ENCODE data around the gene AIP.
"Not testable (repeated sequence)": the region's sequence is repeated elsewhere in the genome, so short reads cannot be mapped to it uniquely, and the experiment has no call there.

The AIP gene

DNA sequence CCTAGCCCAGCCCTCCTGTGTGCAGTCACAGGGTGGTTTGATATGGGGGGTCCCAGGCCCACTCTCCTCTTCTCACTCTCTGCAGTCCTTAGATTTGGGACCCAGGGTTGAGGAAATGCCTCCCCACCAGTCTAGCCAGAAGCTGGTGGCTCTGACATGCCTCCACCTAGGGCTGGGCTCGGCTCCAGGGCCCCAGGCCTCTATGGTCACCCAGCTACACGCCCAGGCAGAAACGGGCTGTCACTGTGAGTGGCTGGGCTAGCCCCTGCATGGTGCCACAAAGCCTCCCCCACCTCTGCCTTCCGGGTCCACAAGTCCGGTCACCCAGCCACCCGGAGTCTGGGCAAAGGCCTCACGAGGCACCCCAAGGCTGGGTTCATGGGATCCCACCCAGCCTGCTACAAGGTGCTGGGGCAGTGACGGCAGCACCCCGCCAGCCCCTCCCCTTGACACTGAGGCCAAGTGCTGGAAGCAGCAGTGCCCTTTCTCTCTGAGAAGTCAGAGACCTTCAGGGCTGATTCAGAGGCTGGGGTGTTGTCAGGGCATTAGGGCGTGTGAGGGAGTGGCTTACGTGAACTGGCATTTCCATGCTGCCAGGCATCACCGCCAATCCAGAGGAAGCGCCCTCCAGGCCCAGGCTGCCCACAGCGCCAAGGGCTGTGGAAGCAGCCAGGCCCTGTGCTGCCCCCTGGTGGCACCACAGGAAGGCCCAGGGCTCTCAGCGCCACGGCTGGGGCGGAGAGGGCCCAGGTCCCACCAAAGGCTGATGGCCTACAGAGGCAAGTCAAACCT, 23.0 kb downstream of the AIP start:
- peak; percentile 79 to 92 for DNase-seq (ENCODE audit: extremely low read depth in 1 of 2, low read depth in 1 of 2)

DNA sequence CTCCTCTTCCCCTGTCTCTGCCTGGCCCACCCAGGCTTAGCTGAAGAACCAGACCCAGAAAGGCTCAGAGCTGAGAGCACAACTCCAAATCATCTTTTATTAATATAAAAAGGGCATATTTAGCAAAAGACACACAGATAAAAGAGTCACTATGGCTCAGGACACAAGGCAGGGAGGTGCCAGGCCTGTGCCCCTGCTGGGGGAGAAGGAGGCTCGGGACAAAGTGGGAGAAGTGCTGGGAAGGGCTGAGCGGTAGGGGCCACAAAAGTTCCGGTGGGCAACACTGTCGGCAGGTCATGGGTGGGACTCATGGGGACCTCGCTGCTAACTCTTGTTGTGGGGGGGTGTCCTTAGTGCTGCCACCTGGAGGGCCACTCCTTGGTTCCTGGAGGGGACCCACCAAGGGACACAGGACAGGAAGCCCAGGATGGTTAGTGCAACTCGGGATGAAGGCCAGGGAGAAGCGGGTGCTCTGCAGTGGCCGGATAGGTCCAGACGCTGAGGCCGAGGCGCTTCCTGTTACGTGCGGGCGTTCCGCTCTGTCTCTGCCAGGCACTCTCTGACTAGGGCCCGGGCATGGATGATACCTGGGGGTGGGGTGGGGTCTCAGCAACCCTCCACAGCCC, 23.7 kb downstream of the AIP start:
- no peak for DNase-seq (ENCODE audit: extremely low read depth in 1 of 2, low read depth in 1 of 2)

DNA sequence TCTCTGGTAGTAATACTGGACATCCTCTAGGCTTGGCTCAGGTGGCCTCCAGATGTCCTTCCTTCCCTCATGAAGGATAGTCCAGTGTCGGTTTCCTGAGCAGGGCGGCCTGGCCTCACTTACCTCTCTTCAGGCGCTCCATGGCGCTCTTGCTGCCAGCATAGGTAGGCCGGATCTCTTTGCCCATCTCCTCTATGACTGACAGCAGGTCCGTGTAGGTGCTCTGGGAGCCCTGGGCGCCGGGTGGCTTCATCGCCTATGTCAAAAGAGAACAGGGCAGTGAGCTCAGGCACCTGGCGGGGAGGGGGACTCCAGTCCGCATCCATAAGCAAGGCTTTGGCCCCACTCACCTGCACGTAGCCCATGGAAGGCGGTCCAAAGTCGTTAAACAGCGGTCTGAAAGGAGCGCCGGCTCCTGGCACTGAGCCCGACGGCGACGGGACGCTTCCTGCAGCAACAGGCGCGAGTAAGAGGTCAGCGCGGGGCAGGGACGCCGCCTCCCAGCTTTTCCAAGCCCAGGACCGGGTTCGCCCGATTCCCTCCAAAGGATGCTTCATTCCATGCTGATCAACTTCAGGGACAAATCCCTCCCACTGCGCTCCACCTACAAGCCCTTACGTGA, 24.5 kb downstream of the AIP start:
- DNase-seq (ENCODE audit: extremely low read depth in 1 of 2, low read depth in 1 of 2), result no peak

DNA sequence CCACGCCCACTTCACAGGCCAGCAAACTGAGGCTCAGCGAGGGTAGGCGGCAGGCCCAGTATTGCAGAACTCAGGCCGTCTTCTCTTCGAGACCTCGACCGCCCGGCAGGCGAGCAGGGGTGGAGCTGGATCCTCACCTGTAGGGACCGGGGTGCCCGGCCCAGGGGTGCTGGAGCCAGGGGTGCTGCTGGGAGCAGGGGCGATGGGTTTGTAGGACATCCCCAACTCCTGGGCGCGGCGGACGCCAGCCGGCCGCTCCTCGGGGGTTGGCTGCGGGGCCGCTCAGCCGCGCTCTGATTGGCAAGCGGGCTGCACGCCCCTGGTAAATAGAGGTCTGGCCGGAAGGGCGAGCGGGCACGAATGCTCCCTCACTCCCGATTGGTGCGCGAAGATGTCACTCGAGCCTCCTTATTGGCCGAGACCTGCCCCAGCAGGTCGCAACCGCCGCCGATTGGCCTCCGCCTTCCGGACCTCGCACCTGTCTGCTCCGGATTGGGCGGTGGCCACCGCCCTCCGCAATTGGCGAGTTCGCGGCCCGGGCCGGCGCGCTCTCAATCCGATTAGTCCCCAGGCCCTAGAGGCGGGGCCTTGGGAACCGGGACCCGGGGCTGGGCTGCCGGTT, 25.1 kb downstream of the AIP start, which contains the start of gene CDK2AP2:
Gene CDK2AP2 (minus strand): TSS at position 299 of the 622 bp plus-strand sequence. CDS start 80 bp downstream, at position 219.
- peak; percentile 96 to 99 for DNase-seq (ENCODE audit: extremely low read depth in 1 of 2, low read depth in 1 of 2)

DNA sequence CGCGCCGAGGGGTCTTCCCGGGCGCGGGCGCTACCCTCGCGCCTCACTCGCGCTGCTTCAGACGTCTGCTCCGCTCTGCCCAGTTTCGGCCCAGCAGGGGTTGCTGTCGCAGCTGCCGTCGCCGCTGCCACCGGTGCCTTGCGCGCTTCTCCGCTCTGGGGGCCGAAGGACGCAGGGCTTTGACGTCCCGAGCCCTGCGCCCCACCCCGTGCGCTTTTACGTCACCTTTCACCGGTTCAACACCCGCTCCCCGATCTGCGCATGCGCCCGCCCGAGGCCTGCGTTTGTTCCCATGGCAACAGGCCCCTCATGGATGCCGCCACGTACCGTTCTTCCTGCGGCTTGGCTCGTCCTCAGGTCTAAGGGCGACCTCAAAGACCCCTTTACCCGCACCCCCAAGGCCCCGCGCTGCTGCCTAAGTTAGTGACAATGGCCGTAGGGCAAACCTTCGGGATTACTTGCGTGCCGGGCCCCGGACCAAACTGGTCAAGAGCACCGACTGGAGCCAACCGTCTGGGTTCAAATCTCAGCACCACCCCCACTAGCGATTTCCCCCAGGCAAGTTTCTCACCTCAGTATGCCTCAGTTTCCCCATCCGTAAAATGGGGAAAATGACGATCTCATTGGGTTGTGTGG, 25.8 kb downstream of the AIP start:
- DNase-seq (ENCODE audit: extremely low read depth in 1 of 2, low read depth in 1 of 2), result peak; percentile 95 to 99

DNA sequence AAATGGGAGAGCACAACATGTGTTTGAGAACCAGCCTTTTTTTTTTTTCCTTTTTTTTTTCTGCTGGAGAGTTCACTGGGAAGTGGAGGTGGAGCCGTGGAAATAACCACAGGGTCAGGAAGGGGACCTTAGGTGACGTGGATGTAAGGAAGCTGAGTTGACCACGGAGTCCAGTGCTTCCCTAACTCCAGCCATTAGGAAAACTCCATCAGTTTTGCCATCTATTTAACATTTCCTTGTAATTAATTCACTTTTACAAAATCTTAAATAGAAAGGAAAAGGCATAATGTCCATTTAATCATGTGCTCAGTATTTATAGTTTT, 27.2 kb downstream of the AIP start:
- no peak for DNase-seq (ENCODE audit: extremely low read depth in 1 of 2, low read depth in 1 of 2)

DNA sequence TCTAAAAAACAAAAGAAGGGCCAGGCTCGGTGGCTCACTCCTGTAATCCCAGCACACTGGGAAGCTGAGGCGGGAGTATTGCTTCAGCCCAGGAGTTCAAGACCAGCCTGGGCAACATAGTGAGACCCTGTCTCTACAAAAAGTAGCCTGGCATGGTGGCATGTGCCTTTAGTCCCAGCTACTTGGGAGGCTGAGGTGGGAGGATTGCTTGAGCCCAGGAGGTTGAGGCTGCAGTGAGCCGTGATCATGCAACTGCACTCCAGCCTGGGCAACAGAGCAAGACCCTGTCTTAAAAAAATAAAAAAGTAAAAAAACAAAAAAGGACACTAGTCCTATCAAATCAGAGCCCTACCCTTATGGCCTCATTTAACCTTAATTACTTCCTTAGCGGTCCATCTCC, 28.7 kb downstream of the AIP start:
- DNase-seq (ENCODE audit: extremely low read depth in 1 of 2, low read depth in 1 of 2), result not testable (repeated sequence)

DNA sequence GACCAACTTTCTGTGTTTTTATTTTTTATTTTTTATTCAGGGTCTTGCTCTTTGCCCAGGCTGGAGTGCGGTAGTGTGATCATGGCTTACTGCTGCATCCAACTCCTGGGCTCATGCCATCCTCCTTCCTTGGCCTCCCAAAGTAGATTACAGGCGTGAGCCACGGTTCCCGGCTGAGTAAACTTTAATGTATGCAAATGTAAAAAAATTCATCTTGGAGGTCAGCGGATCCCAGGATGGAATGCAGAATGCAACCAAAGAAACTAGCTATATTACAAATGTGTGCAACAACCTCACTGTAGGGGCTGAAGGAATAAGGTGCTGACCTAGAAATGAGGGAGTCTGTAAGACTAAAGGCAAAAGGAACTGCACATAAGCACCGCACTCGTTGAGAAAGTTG, 31.3 kb downstream of the AIP start:
- no peak for DNase-seq (ENCODE audit: extremely low read depth in 1 of 2, low read depth in 1 of 2)

DNA sequence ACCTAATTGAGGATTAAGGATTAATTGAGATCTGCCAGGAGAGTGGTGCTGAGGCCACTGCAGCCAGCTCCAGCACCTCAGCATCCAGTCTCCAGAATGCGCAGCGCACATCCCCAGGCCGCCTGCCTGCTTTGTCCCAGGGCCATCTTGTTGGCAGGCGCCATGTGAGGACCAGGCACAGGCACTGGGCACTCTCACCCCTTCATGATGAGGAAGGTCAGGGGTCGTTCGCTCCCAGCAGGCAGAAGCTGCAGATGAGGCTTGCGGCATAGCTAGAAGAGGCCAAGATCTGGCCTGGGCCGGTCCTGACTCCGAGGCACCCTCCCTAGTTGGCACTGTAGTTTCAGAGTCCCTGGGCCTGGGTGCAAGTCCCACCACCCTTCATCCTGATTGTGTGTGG, 34.0 kb downstream of the AIP start:
- no peak for DNase-seq (ENCODE audit: extremely low read depth in 1 of 2, low read depth in 1 of 2)

DNA sequence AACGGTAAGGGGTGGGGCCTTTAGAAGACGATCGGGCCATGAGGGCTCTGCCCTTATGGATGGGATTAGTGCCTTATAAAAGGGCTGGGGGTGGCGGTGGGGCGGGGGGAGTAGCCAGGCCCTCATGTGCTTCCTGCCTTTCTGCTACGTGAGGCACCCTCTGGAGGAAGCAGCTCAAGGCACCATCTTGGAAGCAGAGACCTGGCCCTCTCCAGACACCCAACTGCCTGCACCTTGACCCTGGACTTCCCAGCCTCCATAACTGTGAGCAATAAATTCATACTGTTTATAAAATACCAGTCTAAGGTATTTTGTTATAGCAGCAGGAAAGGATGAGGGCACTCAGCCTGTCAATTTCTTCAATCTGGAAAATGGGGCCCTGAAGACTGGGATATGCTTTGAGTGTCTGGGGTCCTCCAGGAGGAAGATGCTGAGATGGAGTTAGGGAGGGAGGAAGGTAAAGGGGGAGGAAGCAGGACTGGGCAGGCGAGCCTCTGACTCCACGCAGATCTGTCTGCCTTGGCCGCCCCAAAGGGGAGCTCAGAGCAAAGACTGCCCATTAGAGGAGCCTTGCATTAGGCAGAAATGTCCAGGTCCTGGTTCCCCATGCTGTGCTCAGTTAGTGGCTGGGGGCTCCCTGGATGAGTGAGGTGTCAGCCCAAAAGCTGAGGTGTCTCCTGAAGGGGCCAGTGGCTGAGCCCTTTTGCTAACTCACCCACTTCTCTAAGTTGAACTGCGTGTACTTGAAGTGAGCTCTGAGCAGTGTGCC, 35.1 kb downstream of the AIP start:
- no peak for DNase-seq (ENCODE audit: extremely low read depth in 1 of 2, low read depth in 1 of 2)

DNA sequence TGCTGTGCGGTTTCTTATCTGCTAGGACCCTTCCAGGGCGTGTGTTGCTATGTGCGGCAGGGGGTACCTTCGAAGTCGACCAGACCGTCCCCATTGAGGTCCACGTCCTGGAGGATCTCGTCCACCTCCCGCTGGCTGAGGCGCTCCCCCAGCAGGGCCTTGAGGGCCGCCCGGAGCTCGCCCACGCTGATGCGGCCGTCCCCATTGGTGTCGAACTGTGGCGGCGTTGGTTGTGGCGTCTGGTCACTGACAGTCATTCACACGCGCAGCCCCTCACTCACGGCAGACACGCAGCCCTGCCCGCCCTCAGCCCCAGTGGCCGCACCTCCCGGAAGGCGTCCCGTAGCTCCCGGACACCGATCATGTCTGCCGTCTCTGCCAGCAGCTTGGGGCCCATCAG, 36.9 kb downstream of the AIP start:
- no peak for DNase-seq (ENCODE audit: extremely low read depth in 1 of 2, low read depth in 1 of 2)

DNA sequence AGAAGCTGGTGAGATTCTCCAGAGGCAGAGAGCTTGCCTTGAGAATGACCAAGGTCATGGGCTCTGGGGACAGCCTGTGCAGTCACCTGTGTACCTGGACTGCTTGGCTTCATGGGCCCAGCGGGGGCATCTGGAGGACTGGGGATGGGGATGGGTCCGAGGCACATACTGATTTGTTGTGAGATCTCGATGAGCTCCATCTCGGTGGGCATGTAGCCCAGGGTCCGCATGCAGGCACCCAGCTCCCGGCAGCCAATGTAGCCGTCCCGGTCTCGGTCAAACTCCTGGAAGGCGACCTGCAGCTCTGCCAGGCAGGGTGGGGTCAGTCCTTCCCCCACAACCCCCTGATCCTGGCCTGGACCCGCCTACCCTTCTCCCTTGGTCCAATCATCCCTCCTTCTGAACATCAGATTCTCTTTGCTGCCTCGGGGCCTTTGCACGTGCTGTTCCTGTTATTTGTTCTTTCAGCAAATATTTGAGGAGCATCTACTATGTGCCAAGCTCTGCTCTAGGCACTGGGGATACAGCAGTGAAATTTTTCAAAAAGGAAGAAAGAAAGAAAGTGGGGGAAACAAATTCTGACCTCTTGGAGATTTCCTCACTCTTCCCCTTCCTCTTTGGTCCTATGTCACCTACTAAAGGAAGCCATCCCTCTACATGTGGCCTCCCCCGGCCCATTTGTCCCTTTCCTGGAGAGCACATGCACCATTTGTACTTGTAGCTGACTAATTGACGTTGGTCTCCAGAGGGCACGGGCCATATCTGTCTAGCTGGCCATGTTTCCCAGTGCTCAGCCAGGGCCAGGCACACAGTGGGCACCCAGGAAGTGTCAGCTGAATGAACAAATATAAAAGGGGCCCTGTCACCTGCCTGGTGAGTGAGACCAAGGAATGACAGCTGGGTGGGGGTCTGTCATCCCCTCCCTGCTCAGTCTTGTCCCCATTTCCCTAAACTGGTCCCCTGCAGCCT, 38.3 kb downstream of the AIP start:
- no peak for DNase-seq (ENCODE audit: extremely low read depth in 1 of 2, low read depth in 1 of 2)

DNA sequence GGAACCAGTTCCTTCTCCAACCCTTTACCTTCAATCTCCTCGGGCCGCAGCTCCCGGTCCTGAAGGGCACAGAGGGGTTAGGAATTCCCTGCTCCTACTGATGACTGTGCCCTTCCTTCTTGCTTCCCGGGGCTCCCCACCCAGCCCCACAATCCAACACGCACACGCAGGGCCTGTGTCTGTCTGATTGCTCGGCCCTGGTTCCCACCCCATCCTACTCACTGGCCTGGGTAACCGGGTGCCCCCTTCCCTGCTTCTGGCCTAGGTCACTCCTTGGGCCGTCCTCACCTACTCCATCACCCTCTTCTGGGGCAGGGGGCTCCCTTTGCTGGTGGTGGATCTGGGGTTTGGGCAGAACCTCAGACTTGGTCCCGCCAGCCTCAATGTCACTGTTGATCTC, 39.1 kb downstream of the AIP start:
- no peak for DNase-seq (ENCODE audit: extremely low read depth in 1 of 2, low read depth in 1 of 2)

DNA sequence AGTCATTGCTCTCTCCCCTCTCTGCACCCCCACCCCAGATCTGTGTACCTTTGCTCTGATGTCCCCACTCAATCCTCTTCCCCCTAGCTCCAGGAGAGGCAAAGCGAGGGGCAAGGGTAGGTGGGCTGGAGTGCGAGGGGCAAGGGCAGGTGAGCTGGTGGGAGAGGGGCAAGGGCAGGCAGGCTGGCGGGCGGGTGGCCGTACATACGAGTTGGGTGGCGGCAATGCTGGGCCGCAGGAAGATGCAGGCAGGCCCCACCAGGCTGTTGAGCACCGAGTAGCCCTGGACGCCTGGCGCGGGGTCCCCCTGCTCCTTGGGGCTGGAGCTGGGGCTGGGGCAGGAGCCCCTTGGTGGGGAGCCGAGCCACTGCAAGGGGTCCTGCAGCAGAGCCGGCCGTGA, 39.5 kb downstream of the AIP start:
- no peak for DNase-seq (ENCODE audit: extremely low read depth in 1 of 2, low read depth in 1 of 2)

DNA sequence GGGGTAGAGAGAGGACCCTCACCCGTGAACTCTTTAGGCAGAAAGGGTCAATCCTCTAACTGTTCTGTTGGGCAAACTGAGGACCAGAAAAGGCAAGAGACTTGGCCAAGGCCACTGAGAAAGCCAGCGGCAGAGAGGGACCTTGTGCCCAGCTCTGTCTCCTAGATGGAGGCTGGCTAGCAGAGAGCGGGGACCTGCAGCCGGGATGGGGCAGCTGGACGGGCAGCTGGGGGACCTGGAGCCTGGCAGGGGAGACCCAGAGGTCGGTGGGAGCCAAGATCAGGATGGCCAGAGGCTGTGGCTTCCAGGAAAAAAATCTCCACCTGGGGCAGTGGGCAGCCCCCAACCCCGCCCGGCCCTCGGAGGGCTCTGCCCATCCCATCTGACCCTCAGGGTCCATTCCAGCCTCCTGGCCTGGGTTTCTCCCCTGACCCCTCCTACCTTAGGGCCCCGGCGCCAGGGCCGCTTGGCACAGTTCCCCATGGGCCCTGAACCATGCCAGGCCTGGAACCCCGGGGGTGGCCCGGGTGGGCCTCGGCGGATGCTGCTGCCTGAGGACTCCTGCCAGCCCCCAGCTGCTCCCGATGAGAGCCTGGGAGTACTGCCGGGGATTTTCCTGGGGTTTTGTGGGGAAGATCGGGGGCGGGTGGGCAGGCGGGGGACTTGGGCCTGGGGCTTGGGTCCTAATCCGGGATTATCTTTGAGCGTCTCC, 40.2 kb downstream of the AIP start, which contains the start of gene CABP2:
Gene CABP2 (minus strand): TSS at position 603 of the 712 bp plus-strand sequence. CDS start 120 bp downstream, at position 483.
- DNase-seq (ENCODE audit: extremely low read depth in 1 of 2, low read depth in 1 of 2), result no peak

DNA sequence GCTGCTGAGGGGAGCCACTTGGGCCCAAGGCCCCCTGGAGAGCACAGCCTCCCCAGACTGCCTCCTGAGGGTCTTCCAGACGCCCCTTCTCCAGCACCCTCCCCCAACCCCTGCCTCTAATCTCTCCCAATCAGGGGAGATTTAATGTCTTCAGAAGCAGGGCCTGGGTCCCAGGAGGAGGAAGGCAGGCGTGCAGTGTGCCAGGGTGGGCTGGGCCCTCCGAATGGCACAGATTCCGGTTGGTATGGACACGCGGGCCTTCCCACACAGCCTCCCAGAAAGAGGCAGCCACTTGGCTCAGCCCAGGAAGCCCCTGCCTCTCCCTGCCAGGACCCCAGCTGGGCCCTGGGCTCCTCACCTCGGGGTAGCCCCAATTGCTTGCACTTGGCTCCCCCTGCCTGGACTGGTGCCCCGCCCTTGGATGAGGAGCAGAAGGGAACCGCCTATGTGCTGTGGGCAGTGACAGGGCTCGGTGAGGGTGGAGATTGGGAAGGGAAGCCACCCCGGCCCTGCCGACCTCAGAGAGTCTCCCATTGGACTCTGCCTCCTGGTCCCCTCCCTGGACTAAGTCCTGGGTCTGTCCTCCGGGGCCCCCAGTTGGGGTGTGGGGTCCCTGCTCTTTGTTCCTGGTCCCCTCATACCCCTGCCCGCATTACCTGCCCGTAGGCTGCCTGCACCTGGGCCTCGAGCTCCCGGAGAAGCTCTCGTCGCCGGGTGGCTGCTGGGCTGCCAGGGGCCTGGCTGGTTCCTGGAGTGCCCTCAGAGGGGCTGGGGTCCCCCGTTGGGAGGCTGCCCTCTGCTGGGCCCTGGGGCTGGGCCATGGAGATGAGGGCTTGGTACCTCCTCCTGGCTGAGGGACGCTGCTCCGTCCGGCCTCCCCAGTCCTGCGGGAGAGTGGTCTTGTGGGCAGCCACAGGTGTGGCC, 41.0 kb downstream of the AIP start:
- DNase-seq (ENCODE audit: extremely low read depth in 1 of 2, low read depth in 1 of 2), result no peak

DNA sequence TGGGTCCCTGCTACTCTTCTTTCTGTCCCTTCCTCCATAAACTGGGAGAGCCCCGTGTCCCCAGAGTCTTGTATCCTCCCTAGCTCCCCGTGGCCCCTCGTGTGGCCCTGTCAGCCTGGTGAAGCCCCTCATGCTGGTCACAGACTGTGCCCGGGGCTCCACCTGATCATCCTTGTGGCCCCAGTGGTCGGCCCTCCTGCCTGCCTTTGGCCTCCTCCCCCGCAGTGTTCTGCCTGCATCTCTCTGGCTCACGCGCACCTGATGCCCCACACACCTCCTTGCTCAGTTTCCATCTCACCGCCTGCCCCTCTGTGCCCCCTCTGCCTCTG, 41.6 kb downstream of the AIP start:
- no peak for DNase-seq (ENCODE audit: extremely low read depth in 1 of 2, low read depth in 1 of 2)
